Endothelial cell (in vitro differentiated cells): Measurements from ENCODE around the gene FRMD6. TPM values are rescaled to one million over a fixed set of nuclear protein-coding genes. Genes with fewer than 3 reads are reported as not detected.

Experiments used
- DNase-seq: peaks from one replicate; pipeline ENCODE4 v3.0.0; 2021; ENCODE audit warnings: low spot score
- H3K27ac Mint-ChIP-seq: one replicate; pipeline ENCODE4 v1.8.0; 2021; ENCODE audit warnings: mixed read lengths, inconsistent platforms; ENCODE audit not compliant: unreplicated experiment
- H3K27me3 Mint-ChIP-seq: one replicate; pipeline ENCODE4 v1.8.0; 2021; ENCODE audit warnings: mild to moderate bottlenecking, moderate library complexity, mixed read lengths, inconsistent platforms; ENCODE audit not compliant: unreplicated experiment
- H3K36me3 Mint-ChIP-seq: one replicate; pipeline ENCODE4 v1.8.0; 2021; ENCODE audit warnings: mild to moderate bottlenecking, low read depth, mixed read lengths, inconsistent platforms; ENCODE audit not compliant: unreplicated experiment
- H3K4me1 Mint-ChIP-seq: one replicate; pipeline ENCODE4 v1.8.0; 2021; ENCODE audit warnings: mild to moderate bottlenecking, mixed read lengths, inconsistent platforms; ENCODE audit not compliant: unreplicated experiment
- H3K4me3 Mint-ChIP-seq: one replicate; pipeline ENCODE4 v1.8.0; 2021; ENCODE audit warnings: mild to moderate bottlenecking, mixed read lengths, inconsistent platforms; ENCODE audit not compliant: unreplicated experiment
- H3K9me3 Mint-ChIP-seq: one replicate; pipeline ENCODE4 v1.8.0; 2021; ENCODE audit warnings: mixed read lengths, inconsistent platforms; ENCODE audit not compliant: unreplicated experiment
- total RNA-seq: library from RNA; stranded (reverse); fragmentation: NEBNext Ultra II Directional; extraction: Animal tissue kit (Norgen Biotek cat#: 25700); gene quantifications from one replicate; pipeline ENCODE4 v1.2.1, GENCODE V29; 2021; ENCODE audit not compliant: unreplicated experiment
- TF ChIP-seq, protein P1 (sequence below): fragments of 200-600 bp; sonication (generic); IDR thresholded peaks from one replicate; pipeline ENCODE4 v1.5.0; 2021; ENCODE audit warnings: antibody characterized with exemption; ENCODE audit not compliant: unreplicated experiment

The FRMD6 gene
- total RNA-seq, 1 donor from 2014 or later: 45.3 TPM

DNA sequence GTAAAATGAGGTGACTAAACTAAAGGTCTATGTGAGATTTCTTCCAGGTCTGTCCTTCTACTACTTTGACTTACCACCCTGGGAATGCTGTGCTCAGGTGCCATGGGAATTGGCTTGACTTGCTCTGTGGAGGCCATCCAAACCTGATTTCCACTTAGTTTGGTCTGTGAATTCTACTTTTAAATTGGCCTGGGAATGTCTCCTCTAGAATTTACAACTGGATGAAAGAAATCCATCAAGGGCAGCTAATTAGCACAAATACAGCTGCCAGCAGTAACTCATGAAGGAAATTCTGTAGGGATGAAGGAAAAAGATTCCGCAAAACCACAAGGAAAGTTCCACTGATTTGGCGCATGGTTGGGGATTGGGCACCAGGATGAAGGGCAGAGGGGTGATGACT, 31.7 kb upstream of the FRMD6 start:
- TF ChIP-seq, protein P1, sequence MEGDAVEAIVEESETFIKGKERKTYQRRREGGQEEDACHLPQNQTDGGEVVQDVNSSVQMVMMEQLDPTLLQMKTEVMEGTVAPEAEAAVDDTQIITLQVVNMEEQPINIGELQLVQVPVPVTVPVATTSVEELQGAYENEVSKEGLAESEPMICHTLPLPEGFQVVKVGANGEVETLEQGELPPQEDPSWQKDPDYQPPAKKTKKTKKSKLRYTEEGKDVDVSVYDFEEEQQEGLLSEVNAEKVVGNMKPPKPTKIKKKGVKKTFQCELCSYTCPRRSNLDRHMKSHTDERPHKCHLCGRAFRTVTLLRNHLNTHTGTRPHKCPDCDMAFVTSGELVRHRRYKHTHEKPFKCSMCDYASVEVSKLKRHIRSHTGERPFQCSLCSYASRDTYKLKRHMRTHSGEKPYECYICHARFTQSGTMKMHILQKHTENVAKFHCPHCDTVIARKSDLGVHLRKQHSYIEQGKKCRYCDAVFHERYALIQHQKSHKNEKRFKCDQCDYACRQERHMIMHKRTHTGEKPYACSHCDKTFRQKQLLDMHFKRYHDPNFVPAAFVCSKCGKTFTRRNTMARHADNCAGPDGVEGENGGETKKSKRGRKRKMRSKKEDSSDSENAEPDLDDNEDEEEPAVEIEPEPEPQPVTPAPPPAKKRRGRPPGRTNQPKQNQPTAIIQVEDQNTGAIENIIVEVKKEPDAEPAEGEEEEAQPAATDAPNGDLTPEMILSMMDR: no peak
- no peak for DNase-seq
- no peak overlapping the region for H3K27ac Mint-ChIP-seq
- no peaks in the 10 kb centered on the region for H3K4me1 Mint-ChIP-seq
- H3K27me3 Mint-ChIP-seq: no peaks in the 10 kb centered on the region
- H3K4me3 Mint-ChIP-seq: no peak overlapping the region
- no peaks in the 10 kb centered on the region for H3K36me3 Mint-ChIP-seq
- H3K9me3 Mint-ChIP-seq: no peaks in the 10 kb centered on the region

DNA sequence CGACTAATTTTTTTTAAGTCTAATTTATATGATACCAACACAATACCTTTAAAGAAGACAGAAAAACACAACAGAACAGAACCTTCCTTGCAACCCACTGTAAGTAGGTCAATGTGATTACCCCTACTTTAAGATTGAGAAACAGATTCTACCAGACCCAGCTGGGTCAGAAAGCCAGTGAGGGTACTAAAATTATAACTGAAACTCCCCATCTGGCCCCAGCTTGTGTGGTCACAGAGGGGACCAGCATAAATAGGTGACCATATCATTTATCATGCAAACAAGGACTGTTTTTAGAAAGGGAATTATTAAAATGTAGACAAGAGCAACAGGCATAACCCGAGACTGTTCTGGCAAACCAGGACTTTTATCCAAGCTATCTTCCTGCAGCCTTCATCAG, 30.1 kb upstream of the FRMD6 start:
- DNase-seq: no peak
- Mint-ChIP-seq H3K36me3 (no peaks in the 10 kb centered on the region), H3K4me1 (no peaks in the 10 kb centered on the region), H3K27ac (no peak overlapping the region), H3K27me3 (no peaks in the 10 kb centered on the region), H3K9me3 (no peaks in the 10 kb centered on the region), H3K4me3 (no peak overlapping the region)
- TF ChIP-seq, protein P1: no peak

DNA sequence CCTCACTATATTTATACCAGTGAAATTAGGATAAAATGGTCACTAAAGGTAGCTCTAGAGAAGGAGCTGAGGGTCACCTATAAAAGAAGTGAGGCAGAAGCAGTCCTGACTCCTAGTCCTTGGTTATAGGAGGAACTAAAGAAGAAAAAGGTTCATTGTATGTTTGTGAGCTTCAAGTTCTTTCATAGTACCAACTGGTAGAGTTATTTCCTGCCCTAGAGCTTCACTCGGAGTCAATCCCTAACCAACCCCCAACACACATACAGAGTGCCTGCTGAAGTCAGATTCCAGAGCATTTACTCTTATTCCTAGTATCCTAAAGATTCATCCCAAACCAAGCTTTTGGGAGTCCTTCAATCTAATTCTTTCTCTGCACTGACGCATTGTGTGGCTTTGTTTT, 29.3 kb upstream of the FRMD6 start:
- DNase-seq: no peak
- TF ChIP-seq, protein P1: no peak
- H3K36me3 Mint-ChIP-seq: no peaks in the 10 kb centered on the region
- H3K9me3 Mint-ChIP-seq: no peaks in the 10 kb centered on the region
- no peak overlapping the region for H3K4me3 Mint-ChIP-seq
- H3K27ac Mint-ChIP-seq: no peak overlapping the region
- H3K4me1 Mint-ChIP-seq: no peaks in the 10 kb centered on the region
- no peaks in the 10 kb centered on the region for H3K27me3 Mint-ChIP-seq

DNA sequence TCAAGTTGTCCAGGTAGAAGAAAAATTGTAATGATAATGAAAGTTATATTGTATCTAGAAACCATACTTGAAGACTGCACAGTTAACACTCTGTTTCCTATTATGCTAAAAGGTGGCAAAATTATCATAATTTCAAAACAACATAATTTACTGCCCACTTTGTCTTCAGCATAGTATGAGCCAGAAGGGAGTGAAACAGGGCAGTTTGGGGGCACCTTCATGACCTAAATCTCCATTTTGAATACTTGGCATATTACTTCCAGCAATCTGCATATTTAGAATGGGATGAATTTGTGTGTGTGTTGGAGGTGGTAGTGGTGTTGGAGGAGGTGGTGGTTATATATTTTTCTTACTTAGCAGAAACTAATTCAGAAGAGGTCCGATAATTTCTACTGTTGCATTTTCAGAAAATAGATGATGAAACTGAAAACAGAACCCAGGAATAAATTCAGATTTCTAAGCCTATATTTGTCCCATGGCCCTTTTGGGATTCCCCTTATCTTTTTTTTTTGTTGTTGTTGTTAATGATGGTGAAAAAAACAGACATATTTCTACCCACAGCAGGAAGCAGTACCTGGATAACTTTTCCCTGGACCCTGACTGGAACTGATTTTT, 26.6 kb upstream of the FRMD6 start:
- H3K4me3 Mint-ChIP-seq: no peak overlapping the region
- TF ChIP-seq, protein P1: no peak
- H3K27ac Mint-ChIP-seq: no peak overlapping the region
- no peak for DNase-seq
- no peaks in the 10 kb centered on the region for H3K27me3 Mint-ChIP-seq
- no peaks in the 10 kb centered on the region for H3K4me1 Mint-ChIP-seq
- H3K9me3 Mint-ChIP-seq: no peaks in the 10 kb centered on the region
- no peaks in the 10 kb centered on the region for H3K36me3 Mint-ChIP-seq

DNA sequence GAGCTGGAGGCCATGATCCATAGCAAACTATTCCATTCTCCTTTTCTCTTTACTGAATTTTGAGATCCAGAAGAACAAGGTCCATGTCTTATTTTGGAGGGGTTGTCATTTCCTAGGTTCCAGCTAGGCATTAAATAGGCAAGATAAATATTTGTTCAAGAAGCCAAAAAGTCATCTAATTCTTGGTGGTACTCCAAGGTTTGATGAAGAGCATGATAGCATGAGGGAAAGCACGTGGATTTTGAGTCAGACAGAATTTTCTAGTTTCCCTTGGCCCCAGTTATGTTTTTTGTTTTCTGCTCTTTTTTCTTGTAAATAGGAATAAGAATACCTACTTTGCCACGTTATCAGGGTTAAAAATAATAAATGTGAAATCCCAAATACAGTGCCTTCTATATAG, 25.5 kb upstream of the FRMD6 start:
- TF ChIP-seq, protein P1: no peak
- Mint-ChIP-seq H3K27me3 (no peaks in the 10 kb centered on the region), H3K27ac (no peak overlapping the region), H3K36me3 (no peaks in the 10 kb centered on the region), H3K4me1 (no peaks in the 10 kb centered on the region), H3K9me3 (no peaks in the 10 kb centered on the region), H3K4me3 (no peak overlapping the region)
- DNase-seq: no peak
